GM12801 (cell line): ENCODE results near the gene PRKG2.

Experiments
- CTCF ChIP-seq: IDR thresholded peaks from one replicate; pipeline ENCODE4 v1.5.1; 2011; ENCODE audit warnings: control low read depth; ENCODE audit not compliant: insufficient read length; ENCODE audit errors: extremely low read depth

Gene PRKG2

GRCh38 chr4:81135501-81135900, 79.5 kb downstream of the PRKG2 start:
- TF ChIP-seq CTCF: no peak

GRCh38 chr4:81131563-81131962, 83.5 kb downstream of the PRKG2 start:
- no peak for TF ChIP-seq CTCF

- no peak for TF ChIP-seq CTCF
These were observed 84.0 kb downstream of the PRKG2 start for GRCh38 chr4:81131066-81131465.

GRCh38 chr4:81130569-81130968, 84.5 kb downstream of the PRKG2 start:
- no peak for TF ChIP-seq CTCF

GRCh38 chr4:81120055-81120454, 95.0 kb downstream of the PRKG2 start:
- no peak for TF ChIP-seq CTCF

- TF ChIP-seq CTCF: no peak
These were observed 96.9 kb downstream of the PRKG2 start for GRCh38 chr4:81118086-81118485.

GRCh38 chr4:81116566-81116965, 98.5 kb downstream of the PRKG2 start:
- TF ChIP-seq CTCF: no peak

- TF ChIP-seq CTCF: no peak
These were observed 102.0 kb downstream of the PRKG2 start for GRCh38 chr4:81113024-81113423.
